Stimulated activated CD8-positive, alpha-beta memory T cell treated with anti-CD3 and anti-CD28 coated beads, Interleukin-4, amount 100 ng/mL, for 4 hours (primary cell): ENCODE measurements around the gene CASS4.

Source experiments
- DNase-seq, 2 donors: peaks; one replicate each; pipeline ENCODE4 v3.0.0-alpha.2; 2020; ENCODE audit warnings: low read depth in 2 of 2, low spot score in 1 of 2

CASS4 gene

DNA sequence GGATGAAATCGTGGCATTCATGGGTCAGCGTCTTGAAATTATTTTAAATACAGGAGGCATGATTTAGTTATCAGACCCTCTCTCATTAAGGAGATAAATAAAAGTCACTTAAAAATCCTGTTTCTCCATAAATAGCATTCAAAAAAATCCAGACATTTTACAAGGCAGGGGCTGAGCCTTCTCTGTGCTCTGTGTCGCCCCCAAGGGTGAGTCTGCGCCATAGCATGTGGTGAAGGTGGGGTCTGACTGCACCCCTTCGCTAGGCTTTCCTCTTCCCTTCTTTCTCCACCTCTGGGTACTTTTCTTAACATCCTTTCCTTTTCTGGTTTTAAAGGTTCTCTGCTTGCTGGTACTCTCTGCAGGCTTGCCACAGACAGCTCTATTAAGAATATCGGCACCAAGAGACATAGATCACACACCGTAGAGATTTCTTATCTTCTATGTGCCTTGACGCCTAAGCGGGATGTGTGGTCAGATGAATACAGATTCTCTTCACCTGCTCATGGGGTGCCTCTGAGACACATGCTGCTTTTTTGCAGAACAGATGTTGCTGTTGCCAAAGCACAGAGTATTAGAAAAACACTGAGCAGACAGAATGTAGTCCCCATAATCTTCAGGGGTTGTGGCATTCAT, 92.4 kb downstream of the CASS4 start:
- DNase-seq: no peak

GRCh38 chr20:56506103-56506502, 94.0 kb downstream of the CASS4 start:
- DNase-seq: no peak
